ENCODE data around the gene CARD9. TPM values are rescaled to one million over a fixed set of nuclear protein-coding genes. Genes with fewer than 3 reads are reported as not detected.
A peak's percentile ranks its signal among the peaks of the same experiment; 100 is the strongest.

The CARD9 gene
- total RNA-seq, 1 donor from 2014 or later: 10.0 TPM

DNA sequence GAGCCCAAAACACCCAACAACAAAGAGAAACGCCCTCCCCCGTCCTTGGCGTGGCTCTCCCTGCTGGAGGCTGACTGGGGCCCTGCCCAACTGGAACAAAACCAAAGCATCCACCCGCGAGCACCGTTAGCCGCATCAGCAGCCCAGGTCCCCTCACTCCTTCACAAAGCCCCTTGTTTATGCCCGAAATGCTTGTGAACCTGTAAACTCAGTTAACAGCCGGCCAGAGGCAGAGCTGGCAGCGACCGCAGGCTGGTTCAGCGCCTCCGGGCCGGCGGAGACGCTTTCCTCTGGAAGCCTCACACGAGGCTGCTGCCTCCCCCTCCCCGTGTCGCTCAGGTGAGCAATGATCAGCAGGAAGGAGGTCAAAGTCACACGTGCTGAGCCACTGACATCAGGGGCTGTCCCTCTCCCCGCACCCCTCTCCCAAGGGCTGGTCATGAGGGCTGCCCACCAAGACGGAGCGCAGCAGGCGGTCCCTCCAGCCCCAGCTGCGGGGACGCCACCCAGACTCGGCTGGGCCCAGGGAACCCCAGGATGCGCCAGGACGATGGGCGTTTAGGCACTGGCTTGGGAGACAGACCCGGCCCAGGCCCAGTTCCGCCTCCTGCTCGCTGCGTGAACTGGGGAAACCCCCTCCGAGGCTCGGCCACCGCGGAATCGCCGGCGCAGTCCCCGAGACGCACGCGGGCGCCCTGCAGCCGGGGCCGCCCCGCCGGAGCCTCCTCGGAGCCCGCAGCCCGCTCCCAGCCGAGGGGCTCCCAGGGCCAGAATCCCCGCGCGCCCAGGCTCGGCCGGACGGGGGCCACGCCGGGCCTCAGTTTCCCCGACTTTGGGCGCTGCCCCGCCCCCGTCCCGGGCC is 25.9 kb upstream of the CARD9 start:
- H3K4me1 ChIP-seq: peaks cover 18% of the 10 kb centered on the region
- no peaks in the 10 kb centered on the region for H3K27me3 ChIP-seq
- H3K36me3 ChIP-seq: peaks cover 42% of the 10 kb centered on the region
- DNase-seq (no peak), ATAC-seq (peak; percentile 12)
- intact Hi-C loops (cut with DNase I): no loop called here
- no peaks in the 10 kb centered on the region for H3K9me3 ChIP-seq
- H3K4me3 ChIP-seq: peak overlapping the region; percentile 92
- H3K27ac ChIP-seq: peak overlapping the region; percentile 72
- TF ChIP-seq, protein P1, sequence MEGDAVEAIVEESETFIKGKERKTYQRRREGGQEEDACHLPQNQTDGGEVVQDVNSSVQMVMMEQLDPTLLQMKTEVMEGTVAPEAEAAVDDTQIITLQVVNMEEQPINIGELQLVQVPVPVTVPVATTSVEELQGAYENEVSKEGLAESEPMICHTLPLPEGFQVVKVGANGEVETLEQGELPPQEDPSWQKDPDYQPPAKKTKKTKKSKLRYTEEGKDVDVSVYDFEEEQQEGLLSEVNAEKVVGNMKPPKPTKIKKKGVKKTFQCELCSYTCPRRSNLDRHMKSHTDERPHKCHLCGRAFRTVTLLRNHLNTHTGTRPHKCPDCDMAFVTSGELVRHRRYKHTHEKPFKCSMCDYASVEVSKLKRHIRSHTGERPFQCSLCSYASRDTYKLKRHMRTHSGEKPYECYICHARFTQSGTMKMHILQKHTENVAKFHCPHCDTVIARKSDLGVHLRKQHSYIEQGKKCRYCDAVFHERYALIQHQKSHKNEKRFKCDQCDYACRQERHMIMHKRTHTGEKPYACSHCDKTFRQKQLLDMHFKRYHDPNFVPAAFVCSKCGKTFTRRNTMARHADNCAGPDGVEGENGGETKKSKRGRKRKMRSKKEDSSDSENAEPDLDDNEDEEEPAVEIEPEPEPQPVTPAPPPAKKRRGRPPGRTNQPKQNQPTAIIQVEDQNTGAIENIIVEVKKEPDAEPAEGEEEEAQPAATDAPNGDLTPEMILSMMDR (IDR thresholded peaks at IDR 0.05): no peak

DNA sequence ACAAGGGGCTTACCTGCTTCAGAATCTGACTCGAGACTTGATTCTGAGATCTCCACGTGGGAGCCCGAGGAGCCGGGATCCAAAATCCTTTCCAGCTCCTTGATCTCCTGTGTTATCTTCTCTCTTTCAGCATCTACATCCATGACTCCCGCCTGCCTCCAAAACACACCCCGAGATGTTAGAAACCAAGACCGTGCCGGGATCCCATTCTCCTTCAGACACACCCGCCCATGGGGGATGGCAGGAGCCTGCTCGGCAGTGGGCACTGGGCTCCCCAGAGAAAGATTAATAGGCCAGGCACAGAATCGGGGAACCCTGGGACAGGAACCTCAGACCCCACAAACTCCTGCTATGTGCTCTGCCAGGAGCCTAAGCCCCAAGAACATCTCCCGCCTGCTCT is 24.8 kb upstream of the CARD9 start:
- peaks cover 18% of the 10 kb centered on the region for H3K4me1 ChIP-seq
- no peak overlapping the region for H3K4me3 ChIP-seq
- no peak overlapping the region for H3K27ac ChIP-seq
- TF ChIP-seq, protein P1 (IDR thresholded peaks at IDR 0.05): no peak
- ATAC-seq: no peak
- H3K27me3 ChIP-seq: no peaks in the 10 kb centered on the region
- no peaks in the 10 kb centered on the region for H3K9me3 ChIP-seq
- intact Hi-C loops (cut with DNase I): no loop called here
- peaks cover 40% of the 10 kb centered on the region for H3K36me3 ChIP-seq
- no peak for DNase-seq

DNA sequence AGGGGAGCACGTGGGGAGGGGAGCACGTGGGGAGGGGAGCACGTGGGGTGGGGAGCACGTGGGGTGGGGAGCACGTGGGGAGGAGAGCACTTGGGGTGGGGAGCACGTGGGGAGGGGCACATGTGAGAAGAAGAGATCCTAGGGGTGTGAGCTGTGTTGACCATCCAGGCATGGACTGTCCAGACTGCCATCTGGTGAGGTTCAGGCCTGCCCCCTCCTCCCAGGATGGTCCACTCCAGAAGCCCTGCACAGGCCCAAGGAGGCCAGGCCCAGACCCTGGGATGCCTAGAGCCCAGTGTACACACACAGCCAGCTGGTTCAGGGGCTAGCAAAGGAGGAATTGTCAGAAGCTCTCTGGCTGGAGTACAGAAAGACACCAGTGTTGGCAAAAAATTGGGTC is 24.2 kb upstream of the CARD9 start:
- intact Hi-C loops (cut with DNase I): no loop called here
- Histone ChIP-seq H3K27ac (no peak overlapping the region), H3K4me3 (no peak overlapping the region), H3K27me3 (no peaks in the 10 kb centered on the region), H3K9me3 (no peaks in the 10 kb centered on the region), H3K36me3 (peaks cover 44% of the 10 kb centered on the region), H3K4me1 (peaks cover 18% of the 10 kb centered on the region)
- ATAC-seq: no peak
- DNase-seq: no peak
- TF ChIP-seq, protein P1 (IDR thresholded peaks at IDR 0.05): no peak

DNA sequence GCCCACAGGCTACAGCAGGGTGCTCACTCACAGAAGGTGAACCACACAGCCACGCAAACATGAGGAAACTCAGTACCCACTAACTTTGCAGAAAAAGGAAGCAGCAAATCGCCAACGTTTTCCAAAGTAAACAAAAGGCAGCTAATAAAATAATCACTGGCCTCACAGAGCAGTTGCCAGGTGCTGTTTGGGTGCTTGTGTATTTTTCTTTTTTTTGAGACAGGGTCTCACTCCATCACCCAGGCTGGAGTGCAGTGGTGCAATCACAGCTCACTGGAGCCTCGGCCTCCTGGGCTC is 22.7 kb upstream of the CARD9 start:
- DNase-seq (no peak), ATAC-seq (no peak)
- Histone ChIP-seq H3K4me3 (no peak overlapping the region), H3K9me3 (no peaks in the 10 kb centered on the region), H3K36me3 (peaks cover 50% of the 10 kb centered on the region), H3K27ac (no peak overlapping the region), H3K27me3 (no peaks in the 10 kb centered on the region), H3K4me1 (peaks cover 18% of the 10 kb centered on the region)
- TF ChIP-seq, protein P1 (IDR thresholded peaks at IDR 0.05): no peak
- intact Hi-C loops (cut with DNase I): no loop called here

DNA sequence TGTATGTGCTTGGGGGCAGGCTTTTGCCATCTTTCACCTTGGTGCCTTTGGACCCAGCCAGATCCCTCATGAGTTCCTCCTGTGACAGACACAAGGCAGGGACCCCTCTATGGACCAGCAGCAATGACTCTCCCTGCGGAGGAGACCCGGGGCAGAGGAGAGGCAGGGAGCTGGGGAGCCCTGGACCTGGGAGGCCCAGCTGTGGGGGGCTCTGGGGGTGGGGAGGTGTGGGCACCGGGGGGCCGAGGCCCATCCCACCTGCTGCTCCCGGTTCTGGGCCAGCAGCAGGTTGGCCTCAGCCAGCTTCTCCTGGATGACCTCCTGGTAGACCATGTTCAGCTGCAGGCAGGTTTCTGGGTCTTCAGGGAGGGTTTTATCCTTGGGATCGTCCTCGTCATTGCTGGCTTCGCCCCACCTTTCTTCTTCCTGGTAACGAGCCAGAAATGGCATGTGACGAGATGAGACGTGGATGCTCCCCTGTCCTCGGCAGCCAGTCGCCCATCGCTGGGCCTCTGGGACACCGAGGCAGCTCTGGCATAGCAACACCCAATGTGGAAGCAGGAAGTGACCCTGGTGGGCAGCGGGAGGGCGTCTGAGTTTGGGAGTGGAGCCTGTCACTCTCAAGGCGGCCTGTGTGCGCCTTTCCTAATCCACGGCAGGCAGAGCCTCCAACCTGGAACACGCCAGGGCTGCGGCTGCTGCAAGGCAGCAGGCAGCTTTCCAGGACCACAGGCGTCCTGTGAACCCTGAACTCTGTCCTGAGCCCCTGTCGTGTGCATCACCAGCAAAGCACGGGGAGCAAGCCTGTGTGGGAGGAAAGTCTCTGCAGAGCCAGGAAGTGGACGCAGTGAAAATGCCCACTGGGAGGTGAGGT is 22.1 kb upstream of the CARD9 start:
- Histone ChIP-seq H3K36me3 (peaks cover 50% of the 10 kb centered on the region), H3K27ac (no peak overlapping the region), H3K4me1 (peaks cover 17% of the 10 kb centered on the region), H3K9me3 (no peaks in the 10 kb centered on the region), H3K27me3 (no peaks in the 10 kb centered on the region), H3K4me3 (no peak overlapping the region)
- TF ChIP-seq, protein P1 (IDR thresholded peaks at IDR 0.05): no peak
- DNase-seq (no peak), ATAC-seq (no peak)
- intact Hi-C loops (cut with DNase I): no loop called here

All from upper lobe of right lung (tissue), 1 donor.